Gastroesophageal sphincter (tissue), 4 donors: ENCODE results near the gene CDH4. TPM values are rescaled to one million over a fixed set of nuclear protein-coding genes. Genes with fewer than 3 reads are reported as not detected.

Experiments
- ATAC-seq: fragments of 150-250 bp; one replicate; pipeline ENCODE4 v1.9.1; 2016; ENCODE audit warnings: mild to moderate bottlenecking, moderate library complexity
- H3K27ac ChIP-seq, 4 donors: fragments of 200-600 bp; sonication (generic) in 3 of 4; 1 replicate in 3 of 4; 2 replicates in 1 of 4; pipeline ENCODE4 v1.5.1; 2016 to 2019
- H3K27me3 ChIP-seq: fragments of 200-600 bp; sonication (generic); one replicate; pipeline ENCODE4 v1.5.1; 2019
- H3K36me3 ChIP-seq, 2 donors: fragments of 200-600 bp; sonication (generic); one replicate each; pipeline ENCODE4 v1.5.1; 2019; ENCODE audit warnings: control low read depth in 1 of 2
- H3K4me1 ChIP-seq, 3 donors: fragments of 200-600 bp; sonication (generic); 1 replicate in 2 of 3; 2 replicates in 1 of 3; pipeline ENCODE4 v1.5.1; 2016 to 2019; ENCODE audit warnings: control low read depth in 2 of 3
- H3K4me3 ChIP-seq, 2 donors: fragments of 200-600 bp; sonication (generic); one replicate each; pipeline ENCODE4 v1.5.1; 2019; ENCODE audit warnings: mild to moderate bottlenecking in 1 of 2, moderate library complexity in 1 of 2
- H3K9me3 ChIP-seq, 3 donors: fragments of 200-600 bp; sonication (generic); one replicate each; pipeline ENCODE4 v1.5.1; 2017 to 2019; ENCODE audit warnings: control low read depth in 2 of 3
- CTCF ChIP-seq, 4 experiments: fragments of 200-600 bp in 2 of 4; fragments of 450-650 bp in 2 of 4; sonication (generic) in 1 of 4; IDR thresholded peaks; one replicate each; pipeline ENCODE4 v1.5.1; 2017 to 2019; ENCODE audit warnings: antibody characterized with exemption in 4 of 4, mild to moderate bottlenecking in 2 of 4, moderate library complexity in 2 of 4
- EP300 ChIP-seq: sonication (generic); formaldehyde crosslinking; IDR thresholded peaks from one replicate; pipeline ENCODE4 v1.6.1; 2017; ENCODE audit warnings: antibody characterized with exemption, mild to moderate bottlenecking
- POLR2A ChIP-seq, 2 donors: fragments of 450-650 bp; IDR thresholded peaks; one replicate each; pipeline ENCODE4 v1.6.1; 2017; ENCODE audit warnings: antibody characterized with exemption in 2 of 2, mild to moderate bottlenecking in 2 of 2, moderate library complexity in 1 of 2
- POLR2AphosphoS5 ChIP-seq: sonication (generic); formaldehyde crosslinking; IDR thresholded peaks from one replicate; pipeline ENCODE4 v1.6.1; 2017; ENCODE audit warnings: antibody characterized with exemption
- WGBS, 2 donors: methylation state at CpG; one replicate each; pipeline ENCODE4 v1.1.5; 2018; ENCODE audit warnings: low coverage in 1 of 2; 5-methylcytosine and 5-hydroxymethylcytosine counted together
- total RNA-seq, 4 donors: library from RNA; depleted of rRNA; stranded (reverse); fragments of >200 nt; gene quantifications; one replicate each; pipeline ENCODE4 v1.1.0, GENCODE V29; 2016

Gene CDH4
- total RNA-seq, 4 donors from 2014 or later: under 0.01 to 1.5 (median 0.42) TPM; not detected in 1

GRCh38 chr20:61775423-61775822, 523.4 kb downstream of the CDH4 start:
- WGBS, 2 donors: no CpG with 5 or more reads among the region's 4 CpGs
- H3K27ac ChIP-seq: no peak overlapping the region
- H3K9me3 ChIP-seq: peaks cover 0 to 5% (median 0%) of the 10 kb centered on the region in 3 donors
- H3K27me3 ChIP-seq: peaks cover 25% of the 10 kb centered on the region
- no peaks in the 10 kb centered on the region for H3K36me3 ChIP-seq
- ATAC-seq: no peak
- no peak overlapping the region for H3K4me3 ChIP-seq
- no peaks in the 10 kb centered on the region for H3K4me1 ChIP-seq
- TF ChIP-seq CTCF (IDR thresholded peaks at IDR 0.05): no peak
- no peak for TF ChIP-seq POLR2AphosphoS5
- no peak for TF ChIP-seq EP300
- no peak for TF ChIP-seq POLR2A (IDR thresholded peaks at IDR 0.05)

- TF ChIP-seq CTCF (IDR thresholded peaks at IDR 0.05): no peak
- TF ChIP-seq EP300: no peak
- no peak for TF ChIP-seq POLR2AphosphoS5
- TF ChIP-seq POLR2A (IDR thresholded peaks at IDR 0.05): no peak
- Histone ChIP-seq H3K27ac (no peak overlapping the region), H3K4me3 (no peak overlapping the region), H3K9me3 (peaks cover 0 to 16% (median 0%) of the 10 kb centered on the region in 3 donors), H3K4me1 (no peaks in the 10 kb centered on the region), H3K27me3 (peaks cover 30% of the 10 kb centered on the region), H3K36me3 (no peaks in the 10 kb centered on the region)
- ATAC-seq: no peak
- WGBS, 2 donors: 31 to 57% methylated on average over 4 to 5 of the region's 18 CpGs
Observed at GRCh38 chr20:61776491-61777075, 524.5 kb downstream of the CDH4 start.

GRCh38 chr20:61777773-61778494, 525.9 kb downstream of the CDH4 start:
- H3K9me3 ChIP-seq: peaks cover 0 to 30% (median 0%) of the 10 kb centered on the region in 3 donors
- no peaks in the 10 kb centered on the region for H3K4me1 ChIP-seq
- peaks cover 33% of the 10 kb centered on the region for H3K27me3 ChIP-seq
- H3K27ac ChIP-seq: no peak overlapping the region
- ATAC-seq: no peak
- WGBS, 2 donors: 70 to 75% methylated on average over 17 to 21 of the region's 24 CpGs
- no peak overlapping the region for H3K4me3 ChIP-seq
- TF ChIP-seq EP300 (no peak), POLR2AphosphoS5 (no peak), CTCF (IDR thresholded peaks at IDR 0.05) (no peak), POLR2A (IDR thresholded peaks at IDR 0.05) (no peak)
- no peaks in the 10 kb centered on the region for H3K36me3 ChIP-seq

GRCh38 chr20:61778495-61778863, 526.4 kb downstream of the CDH4 start:
- no peak overlapping the region for H3K27ac ChIP-seq
- 75 to 86% methylated on average over 3 to 7 of the region's 8 CpGs for WGBS, 2 donors
- H3K27me3 ChIP-seq: peaks cover 32% of the 10 kb centered on the region
- H3K9me3 ChIP-seq: peaks cover 0 to 30% (median 0%) of the 10 kb centered on the region in 3 donors
- ATAC-seq: no peak
- TF ChIP-seq POLR2AphosphoS5 (no peak), POLR2A (IDR thresholded peaks at IDR 0.05) (no peak)
- H3K4me3 ChIP-seq: no peak overlapping the region
- H3K4me1 ChIP-seq: no peaks in the 10 kb centered on the region
- no peaks in the 10 kb centered on the region for H3K36me3 ChIP-seq

GRCh38 chr20:61779176-61779965, 527.3 kb downstream of the CDH4 start:
- peaks cover 0 to 30% (median 0%) of the 10 kb centered on the region in 3 donors for H3K9me3 ChIP-seq
- no peak for ATAC-seq
- 82 to 85% methylated on average over 4 to 19 of the region's 27 CpGs for WGBS, 2 donors
- H3K4me1 ChIP-seq: no peaks in the 10 kb centered on the region
- H3K36me3 ChIP-seq: no peaks in the 10 kb centered on the region
- H3K27me3 ChIP-seq: peaks cover 26% of the 10 kb centered on the region
- H3K4me3 ChIP-seq: no peak overlapping the region
- TF ChIP-seq CTCF (IDR thresholded peaks at IDR 0.05): no peak
- TF ChIP-seq EP300: no peak
- no peak for TF ChIP-seq POLR2AphosphoS5
- TF ChIP-seq POLR2A (IDR thresholded peaks at IDR 0.05): no peak
- H3K27ac ChIP-seq: no peak overlapping the region
